GM12878 (cell line): ENCODE measurements around the gene PITPNC1. TPM values are rescaled to one million over a fixed set of nuclear protein-coding genes. Genes with fewer than 3 reads are reported as not detected.

Source experiments
- ATAC-seq: fragments of 200-7000 bp; cut with Tn5 transposase; 3 replicates; pipeline ENCODE4 v1.9.1; 2020; ENCODE audit warnings: mild to moderate bottlenecking, moderate library complexity
- BruUV-seq: library from RNA; stranded (reverse); fragments of 400-500 nt; replicated peaks from 2 replicates; lab custom pipeline; 2021; lab: Mats Ljungman, UMichigan
- CTCF ChIA-PET: fragments of 300-600 bp; sonication (Branson Sonifier 250); formaldehyde crosslinking; extraction: SDS; loops from one replicate; lab custom pipeline; 2021; ENCODE audit warnings: inconsistent platforms; lab: Yijun Ruan, JAX
- POLR2A ChIA-PET: fragments of 350-600 bp; formaldehyde crosslinking; extraction: SDS; loops from one replicate; lab custom pipeline; 2021; ENCODE audit warnings: inconsistent platforms; lab: Charles Lee
- RAD21 ChIA-PET: fragments of 300-600 bp; sonication (Branson Sonifier 250); formaldehyde crosslinking; loops from one replicate; lab custom pipeline; 2023; ENCODE audit warnings: antibody characterized with exemption; ENCODE audit not compliant: unreplicated experiment; lab: Charles Lee
- SMC1A ChIA-PET: fragments of 300-600 bp; sonication (Branson Sonifier 250); formaldehyde crosslinking; loops from one replicate; lab custom pipeline; 2023; ENCODE audit not compliant: unreplicated experiment, uncharacterized antibody; lab: Charles Lee
- DNase-seq: peaks from one replicate; pipeline ENCODE4 v3.0.0-alpha.2; 2011; ENCODE audit warnings: low read depth, low spot score
- FAIRE-seq: peaks from 3 replicates; lab custom pipeline; 2011; peaks lifted over from hg19 to GRCh38; lab: Jason Lieb, UNC
- H2AFZ ChIP-seq: 2 replicates; pipeline ENCODE4 v1.6.0; 2011; ENCODE audit warnings: low read depth, low read length, control low read depth; ENCODE audit not compliant: control insufficient read depth
- H3K27ac ChIP-seq: 2 replicates; pipeline ENCODE4 v1.5.1; 2011; ENCODE audit warnings: control low read depth; ENCODE audit not compliant: control insufficient read depth, insufficient read depth
- H3K27me3 ChIP-seq, 2 experiments: replicated peaks in 1 of 2; 2 replicates each; pipeline versions ENCODE4 v1.6.0 to v1.6.1; 2011; ENCODE audit warnings: low read length in 1 of 2; ENCODE audit not compliant: control insufficient read depth in 2 of 2, insufficient read depth in 2 of 2
- H3K36me3 ChIP-seq, 2 experiments: 2 replicates each; pipeline ENCODE4 v1.5.1; 2011; ENCODE audit warnings: low read length in 1 of 2; ENCODE audit not compliant: control insufficient read depth in 2 of 2, insufficient read depth in 2 of 2
- H3K4me1 ChIP-seq: 2 replicates; pipeline ENCODE4 v1.6.1; 2011; ENCODE audit warnings: mild to moderate bottlenecking, low read length, moderate library complexity, mixed read lengths; ENCODE audit not compliant: control insufficient read depth, insufficient read depth
- H3K4me2 ChIP-seq: 2 replicates; pipeline ENCODE4 v1.6.0; 2011; ENCODE audit warnings: control low read depth; ENCODE audit not compliant: control insufficient read depth, insufficient read depth
- H3K4me3 ChIP-seq: fragments of 200-600 bp; sonication (generic); 2 replicates; pipeline ENCODE4 v1.5.1; 2016
- H3K79me2 ChIP-seq: 2 replicates; pipeline ENCODE4 v1.6.0; 2011; ENCODE audit warnings: low read length; ENCODE audit not compliant: control insufficient read depth, insufficient read depth
- H3K9ac ChIP-seq: 2 replicates; pipeline ENCODE4 v1.8.0; 2011; ENCODE audit warnings: low read length, control low read depth, mixed read lengths; ENCODE audit not compliant: control insufficient read depth, insufficient read depth
- H3K9me3 ChIP-seq: replicated peaks from 3 replicates; pipeline ENCODE4 v1.5.1; 2011; ENCODE audit warnings: mild to moderate bottlenecking, low read length; ENCODE audit not compliant: control insufficient read depth, insufficient read depth
- H4K20me1 ChIP-seq: 2 replicates; pipeline ENCODE4 v1.6.0; 2011; ENCODE audit not compliant: control insufficient read depth, insufficient read depth
- CEBPB ChIP-seq, 2 experiments: fragments of 150-350 bp in 1 of 2; IDR thresholded peaks; 2 replicates each; pipeline ENCODE4 v1.6.1; 2012 to 2014; ENCODE audit warnings: low read depth in 2 of 2, low read length in 2 of 2, borderline replicate concordance in 1 of 2, inconsistent platforms in 1 of 2
- HCFC1 ChIP-seq: fragments of 150-350 bp; IDR thresholded peaks from 2 replicates; pipeline ENCODE4 v1.6.1; 2014; ENCODE audit warnings: low read length
- MTA3 ChIP-seq: IDR thresholded peaks from 2 replicates; pipeline ENCODE4 v1.6.1; 2012; ENCODE audit warnings: low read length, inconsistent platforms, borderline replicate concordance
- NBN ChIP-seq: fragments of 450-650 bp; IDR thresholded peaks from 2 replicates; pipeline ENCODE4 v1.6.1; 2016
- YY1 ChIP-seq: IDR thresholded peaks from 2 replicates; pipeline ENCODE4 v1.6.1; 2011; ENCODE audit warnings: low read depth, mild to moderate bottlenecking, low read length
- ZNF207 ChIP-seq: fragments of 450-650 bp; IDR thresholded peaks from 2 replicates; pipeline ENCODE4 v1.6.1; 2014; ENCODE audit warnings: antibody characterized with exemption, mild to moderate bottlenecking, borderline replicate concordance
- ZNF622 ChIP-seq: fragments of 450-650 bp; IDR thresholded peaks from 2 replicates; pipeline ENCODE4 v1.6.1; 2017; ENCODE audit warnings: mild to moderate bottlenecking, inconsistent platforms
- ZSCAN29 ChIP-seq: fragments of 450-650 bp; IDR thresholded peaks from 2 replicates; pipeline ENCODE4 v1.6.1; 2017; ENCODE audit warnings: mild to moderate bottlenecking, moderate library complexity
- WGBS: methylation state at CpG from one replicate; pipeline ENCODE4 v1.1.6; 2016; ENCODE audit warnings: low lambda C conversion rate; ENCODE audit not compliant: insufficient replicate concordance, insufficient coverage; ENCODE audit errors: missing lambda C conversion rate; 5-methylcytosine and 5-hydroxymethylcytosine counted together
- in situ Hi-C: fragments of 300-500 bp; cut with MboI; formaldehyde crosslinking; loops from 9 replicates; pipeline ENCODE4 v1.14.3; 2018; ENCODE audit warnings: mixed read lengths
- intact Hi-C: fragments of 100-400 bp; cut with micrococcal nuclease; formaldehyde crosslinking; loops from one replicate; pipeline ENCODE4 v1.14.2; 2022; ENCODE audit not compliant: unreplicated experiment
- polyA plus RNA-seq, 11 experiments: library from polyadenylated mRNA; depleted of rRNA in 4 of 11; unstranded in 6 of 11; stranded (reverse) in 5 of 11; fragments of >200 nt; fragmentation: Nextera tagmentation in 4 of 11; fragmentation: Illumina TruSeq in 1 of 11; extraction: Ambion mirVana in 4 of 11; extraction: Trizol in 1 of 11; gene quantifications; 1 replicate in 1 of 11; 2 replicates in 10 of 11; pipeline versions ENCODE4 v1.2.1 to v1.2.3, GENCODE V29; 2011 to 2016; ENCODE audit warnings: inconsistent platforms in 2 of 11, missing spikeins in 2 of 11, low read depth in 1 of 11
- total RNA-seq, 4 experiments: library from RNA; depleted of rRNA in 3 of 4; stranded (reverse); fragments of >200 nt in 3 of 4; fragmentation: Illumina TruSeq in 1 of 4; extraction: Trizol in 1 of 4; gene quantifications; 2 replicates each; pipeline versions ENCODE4 v1.2.1 to v1.2.3, GENCODE V29; 2013 to 2021
- TF ChIP-seq, protein P1 (sequence below): fragments of 450-650 bp; IDR thresholded peaks from 2 replicates; pipeline ENCODE4 v1.6.1; 2014; ENCODE audit warnings: mild to moderate bottlenecking

The PITPNC1 gene
- total and polyA plus RNA-seq, 10 of the 15 experiments (the other 5 are each of a cell fraction or from before 2014, with no cell fraction given): 12.2 to 62.4 (median 47.3) TPM

DNA sequence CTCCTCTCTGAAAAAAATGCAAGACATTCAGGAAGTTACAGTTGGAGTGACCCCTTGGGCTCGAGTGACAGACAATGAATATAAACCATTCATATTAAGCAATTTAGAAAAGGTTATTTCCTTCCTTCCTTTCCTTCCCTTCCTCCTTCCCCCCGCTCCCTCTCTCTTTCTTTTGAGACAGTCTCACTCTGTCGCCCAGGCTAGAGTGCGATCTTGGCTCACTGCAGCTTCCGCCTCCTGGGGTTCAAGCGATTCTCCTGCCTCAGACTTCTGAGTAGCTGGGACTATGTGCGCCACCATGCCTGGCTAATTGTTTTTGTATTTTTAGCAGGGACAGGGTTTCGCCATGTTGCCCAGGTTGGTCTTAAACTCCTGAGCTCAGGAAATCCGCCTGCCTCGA, 23.9 kb upstream of the PITPNC1 start:
- in situ Hi-C loops (no loop called here), intact Hi-C loops (no loop called here)
- Histone ChIP-seq H3K36me3 (peaks cover 7 to 38% of the 10 kb centered on the region in 2 experiments), H3K27me3 (no peaks in the 10 kb centered on the region), H3K27ac (no peak overlapping the region), H2AFZ (no peak overlapping the region), H3K4me2 (no peak overlapping the region), H3K4me1 (no peaks in the 10 kb centered on the region), H3K79me2 (peaks cover 5% of the 10 kb centered on the region), H3K4me3 (no peak overlapping the region), H3K9me3 (no peaks in the 10 kb centered on the region), H4K20me1 (no peaks in the 10 kb centered on the region), H3K9ac (no peak overlapping the region)
- ATAC-seq (no peak), FAIRE-seq (no peak), DNase-seq (no peak)
- 99% methylated on average over 9 of the region's 10 CpGs for WGBS
- CTCF ChIA-PET: interaction anchor here (0.6 kb wide), 1 partner anchor 277 kb away, joined by 3 read pairs; no protein-coding TSS in a partner anchor
- RAD21 ChIA-PET: interaction anchor here (1.0 kb wide), 1 partner anchor 19 kb away, joined by 4 read pairs; no protein-coding TSS in a partner anchor
- POLR2A ChIA-PET: no interaction called here
- TF ChIP-seq ZNF207 (no peak), NBN (no peak), CEBPB (IDR thresholded peaks at IDR 0.05; ENCODE audit: borderline replicate concordance in 1 of 2, low read depth in 2 of 2, low read length in 2 of 2) (no peak), ZSCAN29 (no peak), YY1 (no peak), ZNF622 (no peak), HCFC1 (no peak), MTA3 (no peak)
- TF ChIP-seq, protein P1, sequence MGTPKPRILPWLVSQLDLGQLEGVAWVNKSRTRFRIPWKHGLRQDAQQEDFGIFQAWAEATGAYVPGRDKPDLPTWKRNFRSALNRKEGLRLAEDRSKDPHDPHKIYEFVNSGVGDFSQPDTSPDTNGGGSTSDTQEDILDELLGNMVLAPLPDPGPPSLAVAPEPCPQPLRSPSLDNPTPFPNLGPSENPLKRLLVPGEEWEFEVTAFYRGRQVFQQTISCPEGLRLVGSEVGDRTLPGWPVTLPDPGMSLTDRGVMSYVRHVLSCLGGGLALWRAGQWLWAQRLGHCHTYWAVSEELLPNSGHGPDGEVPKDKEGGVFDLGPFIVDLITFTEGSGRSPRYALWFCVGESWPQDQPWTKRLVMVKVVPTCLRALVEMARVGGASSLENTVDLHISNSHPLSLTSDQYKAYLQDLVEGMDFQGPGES: no peak
- SMC1A ChIA-PET: interaction anchor here (1.1 to 1.5 kb wide), 2 partner anchors 11 to 14 kb away, joined by 3 to 5 read pairs; no protein-coding TSS in a partner anchor
- BruUV-seq: no TSS peak
